ENCODE results near the gene CEP85L.
A peak's percentile ranks its signal among the peaks of the same experiment; 100 is the strongest.

The CEP85L gene

DNA sequence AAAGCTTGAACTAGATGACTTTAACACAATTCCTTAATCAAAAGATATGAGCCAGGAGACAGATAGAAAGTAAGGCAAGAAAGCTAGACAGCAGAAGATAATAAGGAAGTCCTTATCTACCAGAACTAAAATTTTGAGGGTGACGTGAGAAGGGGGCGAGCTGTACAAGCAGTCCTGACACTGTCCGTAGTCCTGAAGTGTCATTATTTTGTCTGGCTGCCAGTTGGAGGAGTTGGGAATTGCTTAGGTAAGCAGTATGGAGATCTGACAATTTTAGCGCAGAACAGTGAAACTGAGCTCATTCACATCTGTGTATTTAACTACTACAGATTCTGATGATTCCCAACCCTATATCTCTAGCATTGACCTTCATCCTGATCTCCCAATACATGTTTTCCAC, 25.8 kb upstream of the CEP85L start:
- Histone ChIP-seq H3K23ac (ENCODE audit: low read length) (no peak overlapping the region), H3K4ac (ENCODE audit: low read depth, low read length) (no peak overlapping the region), H2BK15ac (replicated peaks; ENCODE audit: low read depth) (no peak overlapping the region), H3K36me3 (ENCODE audit: control insufficient read depth, insufficient read depth, low read length) (no peaks in the 10 kb centered on the region), H4K8ac (ENCODE audit: low read depth, low read length) (no peak overlapping the region), H3K79me1 (ENCODE audit: low read length) (no peaks in the 10 kb centered on the region), H3K4me1 (ENCODE audit: control insufficient read depth, low read depth, low read length) (no peaks in the 10 kb centered on the region), H4K5ac (ENCODE audit: low read length) (no peak overlapping the region), H3K27ac (ENCODE audit: low read depth, low read length) (no peak overlapping the region), H3K27me3 (ENCODE audit: insufficient read depth, low read length, poor library complexity) (no peaks in the 10 kb centered on the region), H3K9ac (ENCODE audit: low read length) (no peak overlapping the region), H2BK120ac (ENCODE audit: low read depth, low read length) (no peak overlapping the region), H3K56ac (ENCODE audit: low read length) (no peak overlapping the region), H3K4me3 (ENCODE audit: low read length) (no peak overlapping the region), H3K18ac (ENCODE audit: low read length) (no peak overlapping the region), H2AK5ac (ENCODE audit: low read length) (no peak overlapping the region), H3K79me2 (ENCODE audit: control insufficient read depth, insufficient read depth, low read length) (no peaks in the 10 kb centered on the region), H2BK5ac (ENCODE audit: low read length) (no peak overlapping the region), H3K4me2 (ENCODE audit: low read length) (no peak overlapping the region)
- DNase-seq, result no peak
- no CpG with 5 or more reads among the region's 4 CpGs for WGBS (ENCODE audit: extremely low coverage, insufficient coverage, low lambda C conversion rate)

DNA sequence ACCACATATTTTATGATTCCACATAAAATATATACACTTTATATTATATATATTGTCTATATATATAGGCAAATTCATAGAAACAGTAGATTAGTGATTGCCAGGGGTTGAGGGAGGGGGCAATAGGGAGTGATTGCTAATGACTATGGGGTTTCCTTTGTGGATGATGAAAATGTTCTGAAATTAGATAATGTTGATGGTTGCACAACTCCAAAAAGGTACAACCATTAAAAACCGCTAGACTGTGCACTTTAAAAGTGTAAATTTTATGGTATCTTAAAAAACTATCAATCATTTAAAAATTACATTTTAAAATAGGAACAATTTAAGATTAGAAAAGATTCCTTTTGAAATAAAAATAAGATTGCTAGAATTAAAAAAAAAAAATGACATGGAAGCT, 23.8 kb upstream of the CEP85L start:
- DNase-seq, result no peak
- no CpG with 5 or more reads among the region's 1 CpG for WGBS (ENCODE audit: extremely low coverage, insufficient coverage, low lambda C conversion rate)
- Histone ChIP-seq H3K4me3 (ENCODE audit: low read length) (no peak overlapping the region), H4K5ac (ENCODE audit: low read length) (no peak overlapping the region), H3K27me3 (ENCODE audit: insufficient read depth, low read length, poor library complexity) (no peaks in the 10 kb centered on the region), H3K27ac (ENCODE audit: low read depth, low read length) (no peak overlapping the region), H2AK5ac (ENCODE audit: low read length) (no peak overlapping the region), H3K79me1 (ENCODE audit: low read length) (no peaks in the 10 kb centered on the region), H3K56ac (ENCODE audit: low read length) (no peak overlapping the region), H3K36me3 (ENCODE audit: control insufficient read depth, insufficient read depth, low read length) (no peaks in the 10 kb centered on the region), H3K23ac (ENCODE audit: low read length) (no peak overlapping the region), H2BK15ac (replicated peaks; ENCODE audit: low read depth) (no peak overlapping the region), H2BK120ac (ENCODE audit: low read depth, low read length) (no peak overlapping the region), H2BK5ac (ENCODE audit: low read length) (no peak overlapping the region), H3K9ac (ENCODE audit: low read length) (no peak overlapping the region), H3K4me1 (ENCODE audit: control insufficient read depth, low read depth, low read length) (no peaks in the 10 kb centered on the region), H4K8ac (ENCODE audit: low read depth, low read length) (no peak overlapping the region), H3K79me2 (ENCODE audit: control insufficient read depth, insufficient read depth, low read length) (no peaks in the 10 kb centered on the region), H3K18ac (ENCODE audit: low read length) (no peak overlapping the region), H3K4ac (ENCODE audit: low read depth, low read length) (no peak overlapping the region), H3K4me2 (ENCODE audit: low read length) (no peak overlapping the region)

DNA sequence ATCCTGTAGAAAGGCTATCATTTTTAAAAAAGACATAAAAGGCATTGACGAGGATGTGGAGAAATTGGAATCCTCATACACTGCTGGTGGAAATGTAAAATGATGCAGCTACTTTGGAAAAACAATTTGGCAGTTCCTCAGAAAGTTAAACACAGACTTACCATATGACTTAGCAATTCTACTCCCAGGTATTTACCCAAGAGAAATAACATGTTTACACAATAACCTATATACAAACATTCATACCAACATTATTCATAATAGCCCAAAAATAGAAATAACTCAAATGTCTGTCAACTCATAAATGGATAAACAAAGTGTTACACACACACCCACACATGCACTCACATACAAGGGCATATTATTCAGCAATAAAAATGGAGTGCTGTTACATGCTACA, 23.4 kb upstream of the CEP85L start:
- Histone ChIP-seq H4K5ac (ENCODE audit: low read length) (no peak overlapping the region), H3K23ac (ENCODE audit: low read length) (no peak overlapping the region), H3K4me1 (ENCODE audit: control insufficient read depth, low read depth, low read length) (no peaks in the 10 kb centered on the region), H2AK5ac (ENCODE audit: low read length) (no peak overlapping the region), H3K79me1 (ENCODE audit: low read length) (no peaks in the 10 kb centered on the region), H3K36me3 (ENCODE audit: control insufficient read depth, insufficient read depth, low read length) (no peaks in the 10 kb centered on the region), H3K18ac (ENCODE audit: low read length) (no peak overlapping the region), H3K9ac (ENCODE audit: low read length) (no peak overlapping the region), H2BK120ac (ENCODE audit: low read depth, low read length) (no peak overlapping the region), H3K56ac (ENCODE audit: low read length) (no peak overlapping the region), H3K4me3 (ENCODE audit: low read length) (no peak overlapping the region), H3K27me3 (ENCODE audit: insufficient read depth, low read length, poor library complexity) (no peaks in the 10 kb centered on the region), H2BK15ac (replicated peaks; ENCODE audit: low read depth) (no peak overlapping the region), H3K79me2 (ENCODE audit: control insufficient read depth, insufficient read depth, low read length) (no peaks in the 10 kb centered on the region), H2BK5ac (ENCODE audit: low read length) (no peak overlapping the region), H3K4me2 (ENCODE audit: low read length) (no peak overlapping the region), H3K4ac (ENCODE audit: low read depth, low read length) (no peak overlapping the region), H4K8ac (ENCODE audit: low read depth, low read length) (no peak overlapping the region), H3K27ac (ENCODE audit: low read depth, low read length) (no peak overlapping the region)
- no peak for DNase-seq
- no CpG with 5 or more reads among the region's 1 CpG for WGBS (ENCODE audit: extremely low coverage, insufficient coverage, low lambda C conversion rate)

DNA sequence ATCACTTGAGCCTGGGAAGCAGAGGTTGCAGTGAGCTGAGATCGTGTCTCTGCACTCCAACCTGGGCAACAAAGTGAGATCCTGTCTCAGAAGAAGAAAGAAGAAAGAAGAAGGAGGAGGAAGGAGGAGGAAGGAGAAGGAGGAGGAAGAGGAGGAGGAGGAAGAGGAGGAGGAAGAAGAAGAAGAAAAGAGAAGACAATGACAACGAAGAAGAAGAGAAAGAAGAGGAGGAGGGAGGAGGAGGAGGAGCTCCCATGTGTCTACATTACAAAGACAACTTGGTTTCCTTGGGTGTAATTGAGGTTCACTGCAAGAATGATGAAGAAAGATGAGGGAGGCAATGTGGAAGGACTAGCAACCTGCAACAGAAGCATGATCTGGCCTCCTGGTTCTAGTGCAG, 21.3 kb upstream of the CEP85L start:
- DNase-seq, result no peak
- Histone ChIP-seq H2BK120ac (ENCODE audit: low read depth, low read length) (no peak overlapping the region), H3K79me1 (ENCODE audit: low read length) (no peaks in the 10 kb centered on the region), H2BK15ac (replicated peaks; ENCODE audit: low read depth) (no peak overlapping the region), H3K9ac (ENCODE audit: low read length) (no peak overlapping the region), H4K5ac (ENCODE audit: low read length) (no peak overlapping the region), H3K4ac (ENCODE audit: low read depth, low read length) (no peak overlapping the region), H3K27ac (ENCODE audit: low read depth, low read length) (no peak overlapping the region), H3K79me2 (ENCODE audit: control insufficient read depth, insufficient read depth, low read length) (no peaks in the 10 kb centered on the region), H3K4me2 (ENCODE audit: low read length) (no peak overlapping the region), H2AK5ac (ENCODE audit: low read length) (no peak overlapping the region), H2BK5ac (ENCODE audit: low read length) (no peak overlapping the region), H3K36me3 (ENCODE audit: control insufficient read depth, insufficient read depth, low read length) (no peaks in the 10 kb centered on the region), H3K4me1 (ENCODE audit: control insufficient read depth, low read depth, low read length) (no peaks in the 10 kb centered on the region), H3K18ac (ENCODE audit: low read length) (no peak overlapping the region), H3K27me3 (ENCODE audit: insufficient read depth, low read length, poor library complexity) (no peaks in the 10 kb centered on the region), H3K4me3 (ENCODE audit: low read length) (no peak overlapping the region), H4K8ac (ENCODE audit: low read depth, low read length) (no peak overlapping the region), H3K23ac (ENCODE audit: low read length) (no peak overlapping the region), H3K56ac (ENCODE audit: low read length) (no peak overlapping the region)
- WGBS (ENCODE audit: extremely low coverage, insufficient coverage, low lambda C conversion rate), result no CpG with 5 or more reads among the region's 2 CpGs

DNA sequence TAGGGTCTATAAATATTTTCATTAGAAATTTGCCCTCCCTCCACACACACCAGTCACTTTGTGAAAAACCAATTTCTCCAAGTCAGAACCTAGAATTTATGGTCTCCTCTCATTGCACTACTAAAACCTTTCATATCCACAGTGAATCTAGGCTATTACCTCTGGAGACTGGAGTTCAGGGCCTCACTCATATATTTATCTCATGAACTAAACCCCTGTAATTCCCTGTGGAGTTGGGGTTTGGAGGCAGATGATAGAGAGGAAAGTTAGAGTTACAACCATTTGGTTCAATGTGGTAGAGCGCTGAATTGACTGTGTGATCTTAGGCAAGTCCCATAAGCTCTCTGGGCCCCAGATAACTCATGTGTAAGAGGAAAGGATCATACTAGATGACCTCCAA, 18.2 kb upstream of the CEP85L start:
- H3K36me3 ChIP-seq (ENCODE audit: control insufficient read depth, insufficient read depth, low read length), result no peaks in the 10 kb centered on the region

DNA sequence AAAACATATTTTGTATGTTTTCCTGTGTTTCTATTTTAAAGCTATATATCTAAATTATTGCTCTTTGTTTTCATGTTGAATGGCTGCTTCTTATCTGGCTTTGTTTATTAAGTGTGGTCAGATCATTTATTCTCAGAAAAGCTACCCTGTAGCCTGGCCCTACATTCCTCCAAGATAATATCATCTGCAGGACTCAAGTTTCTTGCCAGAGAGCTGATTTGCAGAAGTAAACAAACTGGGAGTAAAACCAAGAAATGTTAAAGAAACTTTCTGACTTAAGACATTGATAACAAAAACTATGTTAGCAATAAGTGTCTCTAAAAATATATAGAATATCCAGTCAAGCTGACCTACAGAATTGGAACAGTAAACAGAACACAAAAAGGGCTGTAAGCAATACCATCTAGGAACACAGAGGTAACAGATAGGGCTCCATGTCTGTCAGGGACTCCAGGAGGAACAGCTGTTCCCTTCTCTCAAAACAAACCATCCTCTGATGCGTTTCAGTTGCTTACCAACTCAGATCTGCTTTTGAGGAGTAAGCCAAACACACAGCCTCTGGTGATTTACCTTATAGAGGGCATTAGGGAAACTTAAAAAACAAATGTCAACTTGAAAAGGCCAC, 17.5 kb upstream of the CEP85L start:
- peak; percentile 43 for DNase-seq
- H3K4me1 ChIP-seq (ENCODE audit: control insufficient read depth, low read depth, low read length), result no peaks in the 10 kb centered on the region
- H3K4me2 ChIP-seq (ENCODE audit: low read length), result no peak overlapping the region
- H3K4me3 ChIP-seq (ENCODE audit: low read length), result no peak overlapping the region
- H4K5ac ChIP-seq (ENCODE audit: low read length), result no peak overlapping the region
- H3K27me3 ChIP-seq (ENCODE audit: insufficient read depth, low read length, poor library complexity), result no peaks in the 10 kb centered on the region
- no peak overlapping the region for H3K23ac ChIP-seq (ENCODE audit: low read length)
- no peaks in the 10 kb centered on the region for H3K79me2 ChIP-seq (ENCODE audit: control insufficient read depth, insufficient read depth, low read length)
- no peak overlapping the region for H4K8ac ChIP-seq (ENCODE audit: low read depth, low read length)
- no peak overlapping the region for H2BK15ac ChIP-seq (replicated peaks; ENCODE audit: low read depth)
- no peak overlapping the region for H3K27ac ChIP-seq (ENCODE audit: low read depth, low read length)
- no peaks in the 10 kb centered on the region for H3K36me3 ChIP-seq (ENCODE audit: control insufficient read depth, insufficient read depth, low read length)
- H3K79me1 ChIP-seq (ENCODE audit: low read length), result no peaks in the 10 kb centered on the region
- no peak overlapping the region for H3K9ac ChIP-seq (ENCODE audit: low read length)
- H3K56ac ChIP-seq (ENCODE audit: low read length), result no peak overlapping the region
- WGBS (ENCODE audit: extremely low coverage, insufficient coverage, low lambda C conversion rate), result no CpG with 5 or more reads among the region's 1 CpG
- H2BK5ac ChIP-seq (ENCODE audit: low read length), result no peak overlapping the region
- no peak overlapping the region for H3K18ac ChIP-seq (ENCODE audit: low read length)
- no peak overlapping the region for H2BK120ac ChIP-seq (ENCODE audit: low read depth, low read length)
- no peak overlapping the region for H3K4ac ChIP-seq (ENCODE audit: low read depth, low read length)
- H2AK5ac ChIP-seq (ENCODE audit: low read length), result no peak overlapping the region

More for the DNA sequence above, 18.2 kb upstream of the CEP85L start:
- H3K4me3 ChIP-seq (ENCODE audit: low read length), result no peak overlapping the region
- H3K4ac ChIP-seq (ENCODE audit: low read depth, low read length), result no peak overlapping the region
- no peak overlapping the region for H2AK5ac ChIP-seq (ENCODE audit: low read length)
- no peaks in the 10 kb centered on the region for H3K79me2 ChIP-seq (ENCODE audit: control insufficient read depth, insufficient read depth, low read length)
- no peak overlapping the region for H2BK120ac ChIP-seq (ENCODE audit: low read depth, low read length)
- H4K5ac ChIP-seq (ENCODE audit: low read length), result no peak overlapping the region
- no peak overlapping the region for H3K56ac ChIP-seq (ENCODE audit: low read length)
- no peaks in the 10 kb centered on the region for H3K4me1 ChIP-seq (ENCODE audit: control insufficient read depth, low read depth, low read length)
- no peaks in the 10 kb centered on the region for H3K27me3 ChIP-seq (ENCODE audit: insufficient read depth, low read length, poor library complexity)
- H3K27ac ChIP-seq (ENCODE audit: low read depth, low read length), result no peak overlapping the region
- no peak overlapping the region for H2BK5ac ChIP-seq (ENCODE audit: low read length)
- H3K23ac ChIP-seq (ENCODE audit: low read length), result no peak overlapping the region
- H4K8ac ChIP-seq (ENCODE audit: low read depth, low read length), result no peak overlapping the region
- no peak for DNase-seq
- WGBS (ENCODE audit: extremely low coverage, insufficient coverage, low lambda C conversion rate), result no CpG with 5 or more reads among the region's 1 CpG
- no peaks in the 10 kb centered on the region for H3K79me1 ChIP-seq (ENCODE audit: low read length)
- H3K18ac ChIP-seq (ENCODE audit: low read length), result no peak overlapping the region
- no peak overlapping the region for H3K4me2 ChIP-seq (ENCODE audit: low read length)
- H3K9ac ChIP-seq (ENCODE audit: low read length), result no peak overlapping the region
- no peak overlapping the region for H2BK15ac ChIP-seq (replicated peaks; ENCODE audit: low read depth)
